Smooth muscle cell of the umbilical artery (primary cell): ENCODE data around the gene DEFB131A. TPM values are rescaled to one million over a fixed set of nuclear protein-coding genes. Genes with fewer than 3 reads are reported as not detected.

Source experiments
- total RNA-seq: library from RNA; depleted of rRNA; stranded (reverse); fragments of >200 nt; gene quantifications from 2 replicates; pipeline ENCODE4 v1.2.3, GENCODE V29; 2014

Gene DEFB131A
- total RNA-seq, result not detected in 2 replicates

DNA sequence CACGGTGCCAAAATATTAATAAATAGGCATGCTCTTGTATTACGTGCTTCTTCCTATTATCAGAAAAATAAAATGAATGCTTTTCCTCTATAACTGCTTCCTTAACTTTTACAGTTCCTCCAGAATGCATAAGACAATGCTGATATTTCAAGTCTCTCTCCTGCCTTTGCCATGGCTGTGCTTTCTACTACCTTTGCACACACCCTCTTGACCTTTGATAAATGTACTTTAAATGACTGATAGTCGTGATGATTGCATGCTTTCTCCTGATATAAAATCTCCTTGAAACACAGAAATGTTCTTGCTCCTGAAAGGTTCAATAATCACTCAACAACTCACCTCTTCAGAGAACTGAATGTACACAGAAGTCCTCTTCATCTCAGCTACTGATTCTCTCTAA lies at the start of gene DEFB131A:
Gene DEFB131A (plus strand): TSS at position 301 of the 400 bp plus-strand sequence. CDS start 120 bp downstream, outside the sequence.

Other genes starting within 250 kb of the DEFB131A start
- gene USP17L10, start 233.8 kb upstream of the DEFB131A start, total RNA-seq, result not detected in 2 replicates
- gene USP17L11, start 229.0 kb upstream of the DEFB131A start, total RNA-seq, result not detected in 2 replicates
- gene USP17L12, start 224.3 kb upstream of the DEFB131A start, total RNA-seq, result not detected in 2 replicates
- gene USP17L13, start 219.5 kb upstream of the DEFB131A start, total RNA-seq, result not detected in 2 replicates
- gene USP17L15, start 210.0 kb upstream of the DEFB131A start, total RNA-seq, result not detected in 2 replicates
- not detected in 2 replicates for gene USP17L17, start 200.5 kb upstream of the DEFB131A start, total RNA-seq
- gene USP17L18, start 195.8 kb upstream of the DEFB131A start, total RNA-seq, result not detected in 2 replicates
- not detected in 2 replicates for gene USP17L19, start 191.0 kb upstream of the DEFB131A start, total RNA-seq
- gene USP17L20, start 186.3 kb upstream of the DEFB131A start, total RNA-seq, result not detected in 2 replicates
- not detected in 2 replicates for gene USP17L21, start 181.5 kb upstream of the DEFB131A start, total RNA-seq
- not detected in 2 replicates for gene USP17L22, start 176.8 kb upstream of the DEFB131A start, total RNA-seq
- not detected in 2 replicates for gene USP17L24, start 119.2 kb upstream of the DEFB131A start, total RNA-seq
- not detected in 2 replicates for gene USP17L25, start 114.5 kb upstream of the DEFB131A start, total RNA-seq
- gene USP17L26, start 109.8 kb upstream of the DEFB131A start, total RNA-seq, result not detected in 2 replicates
- gene USP17L5, start 105.0 kb upstream of the DEFB131A start, total RNA-seq, result not detected in 2 replicates
- not detected in 2 replicates for gene USP17L27, start 100.3 kb upstream of the DEFB131A start, total RNA-seq
- not detected in 2 replicates for gene USP17L28, start 95.5 kb upstream of the DEFB131A start, total RNA-seq
- gene USP17L29, start 90.8 kb upstream of the DEFB131A start, total RNA-seq, result not detected in 2 replicates
- not detected in 2 replicates for gene USP17L30, start 81.3 kb upstream of the DEFB131A start, total RNA-seq